GM23338 (cell line): ENCODE measurements around the gene TSHZ2. TPM values are rescaled to one million over a fixed set of nuclear protein-coding genes. Genes with fewer than 3 reads are reported as not detected.
A peak's percentile ranks its signal among the peaks of the same experiment; 100 is the strongest.

ENCODE experiments used
- ATAC-seq: fragments of 200-7000 bp; cut with Tn5 transposase; 3 replicates; pipeline ENCODE4 v1.9.1; 2020
- DNase-seq: peaks from one replicate; pipeline ENCODE4 v3.0.0-alpha.2; 2015; ENCODE audit warnings: low spot score
- H2AFZ ChIP-seq: fragments of 200-600 bp; sonication (generic); 2 replicates; pipeline ENCODE4 v1.8.0; 2016; ENCODE audit warnings: antibody characterized with exemption, mild to moderate bottlenecking, moderate library complexity
- H3F3A ChIP-seq: fragments of 200-600 bp; sonication (generic); replicated peaks from 2 replicates; pipeline ENCODE4 v1.8.0; 2017; ENCODE audit warnings: antibody characterized with exemption, mixed run types, low read depth
- H3K27ac ChIP-seq: fragments of 200-600 bp; sonication (generic); 2 replicates; pipeline ENCODE4 v1.6.1; 2016; ENCODE audit warnings: low read depth
- H3K27me3 ChIP-seq: fragments of 200-600 bp; sonication (generic); 2 replicates; pipeline ENCODE4 v1.8.0; 2016; ENCODE audit warnings: mild to moderate bottlenecking, mixed run types, moderate library complexity; ENCODE audit not compliant: insufficient read depth
- H3K36me3 ChIP-seq: fragments of 200-600 bp; sonication (generic); 2 replicates; pipeline ENCODE4 v1.8.0; 2016; ENCODE audit warnings: mild to moderate bottlenecking; ENCODE audit not compliant: insufficient read depth
- H3K4me1 ChIP-seq: fragments of 200-600 bp; sonication (generic); 2 replicates; pipeline ENCODE4 v1.8.0; 2016; ENCODE audit warnings: mild to moderate bottlenecking, moderate library complexity; ENCODE audit not compliant: insufficient read depth
- H3K4me2 ChIP-seq: fragments of 200-600 bp; sonication (generic); 2 replicates; pipeline ENCODE4 v1.7.1; 2017; ENCODE audit warnings: mixed run types
- H3K4me3 ChIP-seq: fragments of 200-600 bp; sonication (generic); 2 replicates; pipeline ENCODE4 v1.6.1; 2016; ENCODE audit warnings: mixed run types
- H3K79me2 ChIP-seq: fragments of 200-600 bp; sonication (generic); replicated peaks from 2 replicates; pipeline ENCODE4 v1.8.0; 2017; ENCODE audit warnings: mild to moderate bottlenecking; ENCODE audit not compliant: insufficient read depth
- H3K9me2 ChIP-seq: fragments of 200-600 bp; sonication (generic); 2 replicates; pipeline ENCODE4 v1.8.0; 2017; ENCODE audit not compliant: insufficient read depth
- H4K20me1 ChIP-seq: fragments of 200-600 bp; sonication (generic); replicated peaks from 2 replicates; pipeline ENCODE4 v1.8.0; 2017; ENCODE audit warnings: mild to moderate bottlenecking; ENCODE audit not compliant: insufficient read depth
- H3K27ac Mint-ChIP-seq: 2 replicates; pipeline ENCODE4 v1.8.0; 2020; ENCODE audit warnings: inconsistent platforms, mild to moderate bottlenecking, moderate library complexity, mixed read lengths
- H3K27me3 Mint-ChIP-seq: 3 replicates; pipeline ENCODE4 v1.8.0; 2022; ENCODE audit warnings: low read depth, mild to moderate bottlenecking, moderate library complexity, mixed read lengths, inconsistent platforms; ENCODE audit not compliant: insufficient read depth, poor library complexity
- H3K36me3 Mint-ChIP-seq: 3 replicates; pipeline ENCODE4 v1.8.0; 2021; ENCODE audit warnings: low read depth, mild to moderate bottlenecking, inconsistent platforms, moderate library complexity, mixed read lengths
- H3K4me1 Mint-ChIP-seq: 3 replicates; pipeline ENCODE4 v1.8.0; 2020; ENCODE audit warnings: mild to moderate bottlenecking, inconsistent platforms, mixed read lengths
- H3K4me3 Mint-ChIP-seq: 3 replicates; pipeline ENCODE4 v1.8.0; 2021; ENCODE audit warnings: moderate library complexity, mild to moderate bottlenecking, inconsistent platforms, mixed read lengths
- H3K9me3 Mint-ChIP-seq: 3 replicates; pipeline ENCODE4 v1.8.0; 2020; ENCODE audit warnings: moderate library complexity, mild to moderate bottlenecking, inconsistent platforms, mixed read lengths
- ETS1 ChIP-seq: IDR thresholded peaks from 2 replicates; pipeline ENCODE4 v1.6.1; 2016; ENCODE audit warnings: antibody characterized with exemption
- EZH2 ChIP-seq: fragments of 200-600 bp; sonication (generic); IDR thresholded peaks from one replicate; pipeline ENCODE4 v1.8.0; 2017; ENCODE audit warnings: antibody characterized with exemption, mild to moderate bottlenecking, low read depth; ENCODE audit not compliant: unreplicated experiment
- EZH2phosphoT487 ChIP-seq: fragments of 200-600 bp; sonication (generic); IDR thresholded peaks from one replicate; pipeline ENCODE4 v1.8.1; 2018; ENCODE audit warnings: antibody characterized with exemption; ENCODE audit not compliant: unreplicated experiment
- JUNB ChIP-seq: IDR thresholded peaks from one replicate; pipeline ENCODE4 v1.6.1; 2016; ENCODE audit warnings: antibody characterized with exemption; ENCODE audit not compliant: unreplicated experiment
- NANOG ChIP-seq: IDR thresholded peaks from 2 replicates; pipeline ENCODE4 v1.6.1; 2016; ENCODE audit warnings: antibody characterized with exemption, borderline replicate concordance
- POLR2AphosphoS5 ChIP-seq: IDR thresholded peaks from 2 replicates; pipeline ENCODE4 v1.6.1; 2016; ENCODE audit warnings: antibody characterized with exemption, low read depth
- REST ChIP-seq: IDR thresholded peaks from one replicate; pipeline ENCODE4 v1.6.1; 2018; ENCODE audit warnings: antibody characterized with exemption; ENCODE audit not compliant: unreplicated experiment
- ZNF114 ChIP-seq: fragments of 250-450 bp; sonication (Bioruptor Pico); IDR thresholded peaks from 2 replicates; pipeline ENCODE4 v1.5.0; 2020; ENCODE audit warnings: mild to moderate bottlenecking, moderate library complexity
- ZNF462 ChIP-seq: fragments of 250-450 bp; sonication (Bioruptor Pico); IDR thresholded peaks from 2 replicates; pipeline ENCODE4 v1.5.0; 2020; ENCODE audit warnings: mild to moderate bottlenecking, moderate library complexity
- polyA plus RNA-seq: library from polyadenylated mRNA; unstranded; fragments of >200 nt; fragmentation: Nextera tagmentation; extraction: Ambion mirVana; gene quantifications from 2 replicates; pipeline ENCODE4 v1.2.1, GENCODE V29; 2016
- total RNA-seq: library from RNA; depleted of rRNA; stranded (reverse); fragments of >200 nt; shearing (Covaris generic); gene quantifications from 2 replicates; pipeline ENCODE4 v1.2.3, GENCODE V29; 2014

Gene TSHZ2
- total and polyA plus RNA-seq, 2 experiments from 2014 or later = 0.49 to 1.3 TPM

GRCh38 chr20:53426766-53427312, 454.7 kb downstream of the TSHZ2 start:
- Histone ChIP-seq H3F3A (no peaks in the 10 kb centered on the region), H4K20me1 (no peaks in the 10 kb centered on the region), H3K27ac (no peak overlapping the region), H3K4me2 (no peak overlapping the region), H3K4me3 (no peak overlapping the region), H2AFZ (peak overlapping the region; percentile 25; the same call in 1 of the 2 replicates), H3K36me3 (no peaks in the 10 kb centered on the region), H3K79me2 (no peaks in the 10 kb centered on the region), H3K9me2 (no peaks in the 10 kb centered on the region; the same call in 1 of the 2 replicates), H3K27me3 (no peaks in the 10 kb centered on the region), H3K4me1 (no peaks in the 10 kb centered on the region)
- Mint-ChIP-seq H3K4me1 (peaks cover 8% of the 10 kb centered on the region; the same call in 2 of the 3 replicates), H3K27ac (no peak overlapping the region), H3K36me3 (no peaks in the 10 kb centered on the region), H3K27me3 (no peaks in the 10 kb centered on the region), H3K9me3 (peaks cover 3% of the 10 kb centered on the region; the same call in 2 of the 3 replicates), H3K4me3 (no peak overlapping the region)
- ATAC-seq (no peak), DNase-seq (no peak)
- no peak for TF ChIP-seq EZH2
- no peak for TF ChIP-seq ETS1
- TF ChIP-seq POLR2AphosphoS5 = no peak

GRCh38 chr20:53427951-53428350, 455.8 kb downstream of the TSHZ2 start:
- ATAC-seq (no peak), DNase-seq (no peak)
- Mint-ChIP-seq H3K27ac (no peak overlapping the region), H3K36me3 (no peaks in the 10 kb centered on the region), H3K4me1 (peaks cover 8% of the 10 kb centered on the region; the same call in 2 of the 3 replicates), H3K9me3 (peaks cover 3% of the 10 kb centered on the region; the same call in 2 of the 3 replicates), H3K4me3 (no peak overlapping the region), H3K27me3 (no peaks in the 10 kb centered on the region)
- no peaks in the 10 kb centered on the region for H3K36me3 ChIP-seq
- no peak overlapping the region for H3K4me2 ChIP-seq
- H4K20me1 ChIP-seq = no peaks in the 10 kb centered on the region
- H3K4me1 ChIP-seq = no peaks in the 10 kb centered on the region
- no peak overlapping the region for H2AFZ ChIP-seq
- no peaks in the 10 kb centered on the region; the same call in 1 of the 2 replicates for H3K9me2 ChIP-seq
- no peak overlapping the region for H3K4me3 ChIP-seq
- no peak overlapping the region for H3K27ac ChIP-seq
- H3F3A ChIP-seq = no peaks in the 10 kb centered on the region
- no peaks in the 10 kb centered on the region for H3K27me3 ChIP-seq
- no peaks in the 10 kb centered on the region for H3K79me2 ChIP-seq
- no peak for TF ChIP-seq ZNF462 (CRISPR knock-in tag)
- TF ChIP-seq EZH2phosphoT487 = no peak
- TF ChIP-seq JUNB = no peak
- no peak for TF ChIP-seq ETS1
- TF ChIP-seq EZH2 = no peak
- TF ChIP-seq POLR2AphosphoS5 = no peak
- TF ChIP-seq NANOG = no peak
- TF ChIP-seq ZNF114 (CRISPR knock-in tag) = no peak
- no peak for TF ChIP-seq REST
